PC-3 (cell line): ENCODE data around the gene TFEB. TPM values are rescaled to one million over a fixed set of nuclear protein-coding genes. Genes with fewer than 3 reads are reported as not detected.

Experiments
- ATAC-seq: fragments of 200-7000 bp; cut with Tn5 transposase; 2 replicates; pipeline ENCODE4 v1.9.1; 2020; ENCODE audit warnings: mild to moderate bottlenecking, moderate library complexity
- BruUV-seq: library from RNA; stranded (reverse); fragments of 400-500 nt; replicated peaks from 2 replicates; lab custom pipeline; 2021; lab: Mats Ljungman, UMichigan
- CTCF ChIA-PET: fragments of 300-600 bp; sonication (Branson Sonifier 250); formaldehyde crosslinking; loops from one replicate; lab custom pipeline; 2022; ENCODE audit warnings: antibody characterized with exemption; lab: Charles Lee
- POLR2A ChIA-PET: fragments of 300-600 bp; sonication (Branson Sonifier 250); formaldehyde crosslinking; loops from one replicate; lab custom pipeline; 2022; ENCODE audit warnings: antibody characterized with exemption; ENCODE audit not compliant: unreplicated experiment; lab: Charles Lee
- DNase-seq: peaks from one replicate; pipeline ENCODE4 v3.0.0-alpha.2; 2015
- H2AFZ ChIP-seq: fragments of 300-600 bp; sonication (generic); 2 replicates; pipeline ENCODE4 v1.6.0; 2016; ENCODE audit warnings: antibody characterized with exemption, low read length
- H3F3A ChIP-seq: fragments of 300-600 bp; sonication (generic); one replicate; pipeline ENCODE4 v1.6.0; 2017; ENCODE audit warnings: antibody characterized with exemption, low read length, control low read depth, mild to moderate bottlenecking; ENCODE audit not compliant: unreplicated experiment
- H3K27ac ChIP-seq: fragments of 300-600 bp; sonication (generic); 2 replicates; pipeline ENCODE4 v1.5.1; 2016; ENCODE audit warnings: mild to moderate bottlenecking, low read length
- H3K27me3 ChIP-seq: fragments of 300-600 bp; sonication (generic); 2 replicates; pipeline ENCODE4 v1.6.1; 2016; ENCODE audit warnings: low read length, mixed read lengths
- H3K36me3 ChIP-seq: fragments of 300-600 bp; sonication (generic); 2 replicates; pipeline ENCODE4 v1.6.1; 2016; ENCODE audit warnings: low read depth, mixed run types, low read length, mixed read lengths
- H3K4me1 ChIP-seq: fragments of 300-600 bp; sonication (generic); 2 replicates; pipeline ENCODE4 v1.5.1; 2016; ENCODE audit warnings: low read length; ENCODE audit not compliant: insufficient read depth
- H3K4me2 ChIP-seq: fragments of 300-600 bp; sonication (generic); 2 replicates; pipeline ENCODE4 v1.6.0; 2016; ENCODE audit warnings: low read length
- H3K4me3 ChIP-seq: fragments of 300-600 bp; sonication (generic); 2 replicates; pipeline ENCODE4 v1.5.1; 2016; ENCODE audit warnings: mild to moderate bottlenecking, low read length, mixed read lengths
- H3K79me2 ChIP-seq: fragments of 300-600 bp; sonication (generic); 2 replicates; pipeline ENCODE4 v1.6.1; 2017; ENCODE audit warnings: low read length, mixed read lengths
- H3K9ac ChIP-seq: fragments of 300-600 bp; sonication (generic); 2 replicates; pipeline ENCODE4 v1.6.0; 2016; ENCODE audit warnings: mild to moderate bottlenecking, low read length
- H3K9me2 ChIP-seq: fragments of 300-600 bp; sonication (generic); replicated peaks from 2 replicates; pipeline ENCODE4 v1.6.1; 2016; ENCODE audit warnings: mixed run types, low read length, mixed read lengths
- H3K9me3 ChIP-seq: fragments of 300-600 bp; sonication (generic); 2 replicates; pipeline ENCODE4 v1.6.1; 2016; ENCODE audit warnings: low read length, mixed read lengths
- H4K20me1 ChIP-seq: fragments of 300-600 bp; sonication (generic); 2 replicates; pipeline ENCODE4 v1.6.1; 2016; ENCODE audit warnings: low read length, mixed read lengths
- CTCF ChIP-seq: fragments of 300-600 bp; sonication (generic); conservative IDR thresholded peaks from 2 replicates; pipeline ENCODE4 v1.5.1; 2017; ENCODE audit warnings: antibody characterized with exemption, low read depth, mild to moderate bottlenecking, low read length
- EZH2 ChIP-seq: fragments of 300-600 bp; sonication (generic); IDR thresholded peaks from one replicate; pipeline ENCODE4 v1.6.1; 2017; ENCODE audit warnings: antibody characterized with exemption, mild to moderate bottlenecking, low read length; ENCODE audit not compliant: unreplicated experiment
- EZH2phosphoT487 ChIP-seq: fragments of 300-600 bp; sonication (generic); IDR thresholded peaks from 2 replicates; pipeline ENCODE4 v1.6.1; 2018; ENCODE audit warnings: mild to moderate bottlenecking, antibody characterized with exemption, low read length, borderline replicate concordance
- intact Hi-C: fragments of 100-400 bp; cut with micrococcal nuclease; formaldehyde crosslinking; loops from 2 replicates; pipeline ENCODE4 v1.9.0; 2023
- total RNA-seq: library from RNA; depleted of rRNA; stranded (reverse); fragments of >200 nt; gene quantifications from 2 replicates; pipeline ENCODE4 v1.2.3, GENCODE V29; 2014

Gene TFEB
- total RNA-seq, 1 experiment from 2014 or later: 4.2 TPM

- H4K20me1 ChIP-seq: no peaks in the 10 kb centered on the region
- no peaks in the 10 kb centered on the region for H3K79me2 ChIP-seq
- no peak overlapping the region for H2AFZ ChIP-seq
- H3F3A ChIP-seq: no peaks in the 10 kb centered on the region
- no peaks in the 10 kb centered on the region for H3K9me2 ChIP-seq
- DNase-seq (no peak), ATAC-seq (no peak)
- H3K9ac ChIP-seq: no peak overlapping the region
- intact Hi-C loops: no loop called here
- H3K4me1 ChIP-seq: no peaks in the 10 kb centered on the region
- no peak overlapping the region for H3K27ac ChIP-seq
- no peaks in the 10 kb centered on the region for H3K9me3 ChIP-seq
- no TSS peak for BruUV-seq
- TF ChIP-seq EZH2 (no peak), CTCF (no peak), EZH2phosphoT487 (no peak)
- ChIA-PET CTCF (no interaction called here), POLR2A (no interaction called here)
- no peak overlapping the region for H3K4me3 ChIP-seq
- no peaks in the 10 kb centered on the region for H3K36me3 ChIP-seq
- H3K27me3 ChIP-seq: peaks cover 25% of the 10 kb centered on the region
- H3K4me2 ChIP-seq: no peak overlapping the region
Observed at GRCh38 chr6:41672816-41673703, 62.3 kb downstream of the TFEB start.

- no peak overlapping the region for H3K9ac ChIP-seq
- H3K4me2 ChIP-seq: no peak overlapping the region
- H3K27ac ChIP-seq: no peak overlapping the region
- no TSS peak for BruUV-seq
- H4K20me1 ChIP-seq: no peaks in the 10 kb centered on the region
- no peaks in the 10 kb centered on the region for H3K36me3 ChIP-seq
- H3K4me1 ChIP-seq: no peaks in the 10 kb centered on the region
- H2AFZ ChIP-seq: no peak overlapping the region
- no peak for DNase-seq
- no peaks in the 10 kb centered on the region for H3K9me3 ChIP-seq
- peaks cover 33% of the 10 kb centered on the region for H3K27me3 ChIP-seq
- no peak for TF ChIP-seq CTCF
- TF ChIP-seq EZH2: no peak
- TF ChIP-seq EZH2phosphoT487: no peak
- H3K79me2 ChIP-seq: no peaks in the 10 kb centered on the region
- H3K4me3 ChIP-seq: no peak overlapping the region
- no peaks in the 10 kb centered on the region for H3K9me2 ChIP-seq
- ChIA-PET POLR2A (no interaction called here), CTCF (no interaction called here)
- intact Hi-C loops: no loop called here
- H3F3A ChIP-seq: no peaks in the 10 kb centered on the region
- no peak for ATAC-seq
Observed at GRCh38 chr6:41672016-41672415, 63.4 kb downstream of the TFEB start.

- peaks cover 33% of the 10 kb centered on the region for H3K27me3 ChIP-seq
- no peaks in the 10 kb centered on the region for H3K36me3 ChIP-seq
- no peaks in the 10 kb centered on the region for H3F3A ChIP-seq
- no peaks in the 10 kb centered on the region for H3K9me2 ChIP-seq
- no peaks in the 10 kb centered on the region for H4K20me1 ChIP-seq
- ATAC-seq (no peak), DNase-seq (no peak)
- H3K79me2 ChIP-seq: no peaks in the 10 kb centered on the region
- no peak overlapping the region for H3K9ac ChIP-seq
- CTCF ChIA-PET: interaction anchor here (0.5 kb wide), 1 partner anchor 1057 kb away, joined by 4 read pairs; no protein-coding TSS in a partner anchor
- no peak overlapping the region for H3K4me2 ChIP-seq
- no peak overlapping the region for H2AFZ ChIP-seq
- no peaks in the 10 kb centered on the region for H3K4me1 ChIP-seq
- no TSS peak for BruUV-seq
- POLR2A ChIA-PET: no interaction called here
- no peak overlapping the region for H3K27ac ChIP-seq
- H3K9me3 ChIP-seq: no peaks in the 10 kb centered on the region
- intact Hi-C loops: no loop called here
- no peak overlapping the region for H3K4me3 ChIP-seq
- TF ChIP-seq CTCF: no peak
- TF ChIP-seq EZH2: no peak
- TF ChIP-seq EZH2phosphoT487: no peak
Observed at GRCh38 chr6:41671376-41671775, 64.0 kb downstream of the TFEB start.
